DMS 273 (cell line): ENCODE measurements around the gene KLHL21.
"Not testable (repeated sequence)": the region's sequence is repeated elsewhere in the genome, so short reads cannot be mapped to it uniquely, and the experiment has no call there.

Experiments
- DNase-seq: peaks from one replicate; lab custom pipeline; 2025; ENCODE audit not compliant: unreplicated experiment; lab: John Stamatoyannopoulos, UW

KLHL21 gene

DNA sequence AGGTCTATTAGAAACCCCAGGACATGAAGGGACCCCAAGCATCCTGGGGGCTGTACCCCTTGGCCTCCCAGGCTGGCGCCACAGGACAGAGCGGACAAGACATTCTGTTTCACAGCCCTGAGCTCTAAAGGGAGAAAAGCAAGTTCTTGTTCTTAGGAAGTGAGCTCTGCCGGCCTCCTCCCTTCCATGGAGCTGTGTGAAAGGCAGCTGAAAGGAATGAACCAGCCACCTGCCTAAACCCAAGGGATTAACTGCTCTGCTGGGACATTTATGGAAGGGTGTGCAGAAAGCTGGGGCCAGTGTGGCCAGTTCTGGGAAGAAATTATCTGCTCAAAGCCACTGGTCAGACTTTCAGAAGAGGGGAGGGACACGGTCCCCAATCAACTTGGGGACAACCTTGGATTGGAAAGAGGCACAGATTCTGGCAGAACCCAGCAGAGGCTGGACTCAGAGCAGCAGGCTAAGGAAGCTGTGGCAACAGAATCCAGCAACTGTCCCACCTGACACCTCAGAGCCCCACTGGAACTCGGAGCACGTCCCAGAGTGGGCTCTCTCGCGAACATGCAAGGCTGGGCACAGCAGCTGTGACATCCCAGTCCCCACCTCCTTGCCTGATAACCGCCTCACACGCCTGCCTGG lies 2.1 kb downstream of the KLHL21 start:
- DNase-seq = no peak

DNA sequence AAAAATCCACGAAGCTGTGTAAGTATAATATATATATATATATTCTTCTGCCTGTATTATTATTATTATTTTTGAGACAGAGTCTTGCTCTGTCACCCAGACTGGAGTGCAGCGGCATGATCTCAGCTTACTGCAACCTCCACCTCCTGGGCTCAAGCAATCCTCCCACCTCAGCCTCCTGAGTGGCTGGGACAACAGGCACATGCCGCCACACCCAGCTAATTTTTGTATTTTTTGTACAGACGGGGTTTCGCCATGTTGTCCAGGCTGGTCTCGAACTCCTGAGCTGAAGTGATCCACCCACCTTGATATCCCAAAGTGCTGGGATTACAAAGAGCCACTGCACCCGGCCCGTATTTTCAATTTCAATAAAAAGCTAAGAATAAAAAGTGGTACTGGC lies 2.7 kb downstream of the KLHL21 start:
- DNase-seq = not testable (repeated sequence)

- DNase-seq = no peak
Observed at GRCh38 chr1:6599141-6599975, 3.3 kb downstream of the KLHL21 start.

DNA sequence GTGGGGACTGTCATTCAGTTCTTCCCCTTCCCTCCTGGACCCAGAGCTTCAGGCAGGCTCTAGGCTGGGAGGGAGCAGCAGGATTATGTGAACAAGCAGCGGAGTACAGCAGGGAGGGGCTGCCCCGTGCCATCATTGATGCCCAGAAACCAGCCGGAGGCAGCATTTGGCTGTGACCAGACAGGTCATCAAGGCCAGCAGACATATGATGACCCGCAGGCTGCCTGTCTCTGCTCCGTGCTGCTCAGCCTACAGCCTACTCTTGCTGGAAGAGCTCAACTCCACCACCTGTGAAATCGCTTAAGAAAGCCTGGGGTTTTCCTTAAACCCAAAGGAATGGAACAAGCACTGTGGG lies 4.9 kb downstream of the KLHL21 start:
- DNase-seq = no peak

DNA sequence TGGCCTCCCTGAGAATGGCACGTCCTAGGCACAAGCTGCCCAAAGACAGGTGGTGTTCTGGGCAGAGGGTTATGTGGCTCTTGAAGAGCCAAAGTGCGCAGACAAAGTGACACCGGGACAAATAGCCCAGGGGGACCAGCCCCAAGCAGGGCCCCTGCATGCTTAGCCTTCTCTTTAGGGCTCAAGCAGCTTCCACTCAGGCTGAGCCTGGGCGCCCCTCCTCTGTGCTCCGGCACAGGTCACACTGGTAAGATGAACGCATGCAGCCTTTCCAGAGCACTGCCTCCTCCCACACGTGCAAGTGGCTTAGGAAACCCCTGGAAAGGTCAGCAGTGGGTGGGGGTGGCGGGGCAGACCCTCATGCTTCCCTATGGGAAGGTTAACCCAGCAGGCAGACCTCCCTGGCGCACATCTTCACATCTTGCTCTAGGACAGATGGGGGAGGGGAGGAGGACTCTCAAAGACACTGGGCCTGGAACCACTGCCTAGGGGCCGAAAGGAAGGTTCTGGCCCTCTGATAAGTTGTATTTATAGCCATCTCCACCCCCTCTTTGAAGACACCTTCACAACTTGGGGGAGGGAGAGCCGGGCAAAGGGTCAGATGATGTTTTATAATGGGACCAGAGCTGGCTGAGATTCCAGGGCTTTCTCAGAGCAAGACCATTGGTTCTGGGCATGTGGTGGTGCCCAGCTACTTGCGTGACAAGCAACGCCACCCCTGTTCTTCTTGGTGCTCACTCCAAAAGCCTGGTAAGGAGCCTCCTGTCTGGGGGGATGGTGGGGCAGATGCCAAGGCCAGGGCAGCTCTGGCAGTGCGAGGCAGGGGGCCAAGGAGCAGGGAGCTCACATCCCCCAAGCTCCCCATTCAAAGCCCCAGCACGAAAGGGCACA lies 5.5 kb downstream of the KLHL21 start:
- no peak for DNase-seq

- no peak for DNase-seq
Observed at GRCh38 chr1:6596351-6596750, 6.3 kb downstream of the KLHL21 start.

- DNase-seq = no peak
Observed at GRCh38 chr1:6594977-6595740, 7.5 kb downstream of the KLHL21 start.

DNA sequence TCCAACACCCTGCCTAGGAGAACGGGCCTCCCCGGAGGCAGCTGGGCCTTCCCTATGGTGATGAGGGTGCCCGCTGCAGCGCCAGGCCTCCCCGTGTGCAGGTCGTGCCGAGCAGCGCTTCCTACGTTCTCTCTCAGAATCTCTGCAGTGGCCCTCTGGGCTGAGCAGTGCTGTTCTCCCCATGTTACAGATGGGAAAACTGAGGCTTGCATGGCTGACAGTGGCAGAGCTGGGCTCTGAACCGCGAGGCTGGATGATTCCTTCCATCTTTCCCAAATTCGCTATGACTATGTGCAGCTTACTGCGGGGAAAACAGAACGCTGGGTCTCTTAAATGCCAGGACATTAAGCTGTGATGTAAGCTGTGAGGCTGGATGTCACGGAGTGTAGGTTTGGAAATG lies 8.9 kb downstream of the KLHL21 start:
- DNase-seq = no peak

- no peak for DNase-seq
Observed at GRCh38 chr1:6592865-6593593, 9.6 kb downstream of the KLHL21 start.

DNA sequence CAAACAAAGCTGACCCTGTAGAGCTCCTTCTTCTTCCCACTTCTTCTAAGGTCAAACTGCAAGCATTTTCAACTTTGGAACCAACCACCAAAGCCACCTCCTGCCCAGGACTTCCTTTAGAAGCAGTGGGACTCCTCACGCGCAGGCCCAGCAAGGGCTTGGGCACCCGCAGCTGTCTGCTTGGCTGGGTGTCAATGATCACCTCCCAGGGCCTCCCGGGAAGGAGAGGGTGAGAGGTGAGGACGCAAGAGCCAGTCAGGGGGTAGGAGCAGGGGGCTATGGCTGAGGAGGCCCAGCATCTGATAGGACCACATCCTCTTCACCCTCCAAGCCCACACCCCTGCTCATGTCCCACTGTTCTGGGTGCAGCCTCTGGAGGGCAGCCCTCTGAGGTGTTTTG lies 10.2 kb downstream of the KLHL21 start:
- peak; percentile 38 for DNase-seq

DNA sequence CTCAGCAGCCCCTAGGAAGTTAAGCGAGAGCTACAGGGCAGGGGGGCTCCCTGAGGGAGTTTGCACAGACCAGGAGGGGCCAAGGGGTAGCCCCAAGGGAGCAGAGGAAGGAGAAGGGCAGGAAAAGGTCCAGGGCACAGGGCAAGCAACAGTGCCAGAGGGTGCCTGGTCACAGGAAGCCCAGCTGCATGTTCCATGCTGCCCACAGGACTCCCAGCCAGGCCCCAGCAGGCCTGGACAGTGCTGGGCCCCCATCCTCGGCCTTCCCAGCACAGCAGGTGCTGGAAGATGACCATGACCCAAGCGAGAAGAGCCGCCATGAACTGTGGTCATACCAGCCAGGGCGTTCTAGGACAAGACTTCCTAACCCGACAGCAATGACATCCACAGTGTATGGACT lies 11.0 kb downstream of the KLHL21 start:
- no peak for DNase-seq

DNA sequence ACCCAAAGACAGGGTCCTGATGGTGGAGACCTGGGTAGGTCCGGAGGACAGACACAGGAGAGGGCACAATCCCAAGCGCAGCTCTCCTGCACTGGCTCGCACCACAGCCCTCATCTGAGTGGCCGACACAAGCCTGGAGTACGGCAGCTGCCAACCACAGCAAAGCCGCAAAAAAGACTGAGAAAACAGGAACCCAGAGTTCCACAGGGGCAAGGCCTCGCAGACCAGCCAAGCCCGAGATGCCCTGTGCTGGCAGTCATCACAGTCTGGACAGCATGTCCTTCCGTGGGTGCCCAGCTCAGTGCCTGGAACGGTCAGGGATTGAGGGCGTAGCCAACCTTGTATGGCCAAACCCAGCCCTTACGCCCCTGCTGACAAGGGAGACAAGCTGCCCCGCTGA lies 11.4 kb downstream of the KLHL21 start:
- no peak for DNase-seq

- DNase-seq = no peak
Observed at GRCh38 chr1:6590046-6590445, 12.6 kb downstream of the KLHL21 start.

DNA sequence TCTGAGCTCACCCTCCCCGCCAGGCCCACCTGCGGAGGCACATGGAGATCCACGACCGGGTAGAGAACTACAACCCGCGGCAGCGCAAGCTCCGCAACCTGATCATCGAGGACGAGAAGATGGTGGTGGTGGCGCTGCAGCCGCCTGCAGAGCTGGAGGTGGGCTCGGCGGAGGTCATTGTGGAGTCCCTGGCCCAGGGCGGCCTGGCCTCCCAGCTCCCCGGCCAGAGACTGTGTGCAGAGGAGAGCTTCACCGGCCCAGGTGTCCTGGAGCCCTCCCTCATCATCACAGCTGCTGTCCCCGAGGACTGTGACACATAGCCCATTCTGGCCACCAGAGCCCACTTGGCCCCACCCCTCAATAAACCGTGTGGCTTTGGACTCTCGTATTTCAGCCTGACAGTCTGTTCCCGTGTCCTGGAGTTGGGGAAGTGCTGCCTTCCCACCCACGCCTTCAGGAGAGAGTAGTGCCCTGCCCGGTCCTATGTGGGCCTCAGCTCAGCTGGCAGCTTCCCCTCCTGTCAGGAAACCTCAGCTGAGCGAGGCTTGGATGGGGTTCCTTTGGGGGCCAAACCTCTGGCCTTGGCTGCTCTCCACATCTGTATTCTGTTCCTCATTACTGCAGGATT lies 13.7 kb downstream of the KLHL21 start:
- no peak for DNase-seq

GRCh38 chr1:6588128-6588892 lies 14.4 kb downstream of the KLHL21 start:
- DNase-seq = no peak

- DNase-seq = peak; percentile 38
Observed at GRCh38 chr1:6587261-6588005, 15.2 kb downstream of the KLHL21 start.

DNA sequence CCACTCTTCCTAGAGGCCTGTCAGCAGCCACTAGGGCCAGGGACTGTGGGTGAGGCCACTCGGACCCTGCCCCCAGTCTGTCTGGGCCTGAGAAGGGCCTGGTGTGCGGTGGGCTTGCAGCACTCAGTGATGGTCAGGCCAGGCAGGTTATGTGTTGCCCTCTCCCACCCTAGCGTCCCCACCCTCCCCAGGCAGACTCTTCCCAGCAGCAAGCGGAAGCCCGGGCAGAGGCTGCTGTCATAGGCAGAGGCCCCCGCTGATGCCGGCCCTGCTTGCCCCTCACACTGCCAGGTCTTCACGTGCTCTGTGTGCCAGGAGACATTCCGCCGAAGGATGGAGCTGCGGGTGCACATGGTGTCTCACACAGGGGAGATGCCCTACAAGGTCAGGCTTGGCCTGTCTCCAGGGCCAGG lies 16.3 kb downstream of the KLHL21 start:
- no peak for DNase-seq

- DNase-seq = no peak
Observed at GRCh38 chr1:6585841-6586240, 16.8 kb downstream of the KLHL21 start.
